MCF 10A (cell line): ENCODE results near the gene ARHGAP4. TPM values are rescaled to one million over a fixed set of nuclear protein-coding genes. Genes with fewer than 3 reads are reported as not detected.

Source experiments
- BruUV-seq: library from RNA; stranded (reverse); fragments of 400-500 nt; replicated peaks from 2 replicates; lab custom pipeline; 2021; lab: Mats Ljungman, UMichigan
- CTCF ChIA-PET: fragments of 300-600 bp; sonication (Branson Sonifier 250); formaldehyde crosslinking; extraction: SDS; loops from one replicate; lab custom pipeline; 2021; ENCODE audit warnings: antibody characterized with exemption, inconsistent platforms; lab: Yijun Ruan, JAX
- POLR2A ChIA-PET: fragments of 300-600, 350-650 bp; sonication (Branson Sonifier 250); formaldehyde crosslinking; extraction: SDS; loops from one replicate; lab custom pipeline; 2020; ENCODE audit warnings: antibody characterized with exemption, inconsistent platforms; lab: Yijun Ruan, JAX
- DNase-seq: peaks from one replicate; pipeline ENCODE4 v3.0.0-alpha.2; 2018; ENCODE audit not compliant: unreplicated experiment
- H3K27ac Mint-ChIP-seq: one replicate; pipeline ENCODE4 v1.8.0; 2022; ENCODE audit warnings: mild to moderate bottlenecking, low read depth, mixed read lengths; ENCODE audit not compliant: unreplicated experiment
- H3K27me3 Mint-ChIP-seq: one replicate; pipeline ENCODE4 v1.8.0; 2022; ENCODE audit warnings: mixed read lengths; ENCODE audit not compliant: insufficient read depth, unreplicated experiment
- H3K36me3 Mint-ChIP-seq: one replicate; pipeline ENCODE4 v1.8.0; 2022; ENCODE audit warnings: mild to moderate bottlenecking, moderate library complexity, mixed read lengths; ENCODE audit not compliant: insufficient read depth, unreplicated experiment
- H3K4me1 Mint-ChIP-seq: one replicate; pipeline ENCODE4 v1.8.0; 2022; ENCODE audit warnings: mixed read lengths; ENCODE audit not compliant: insufficient read depth, unreplicated experiment
- H3K4me3 Mint-ChIP-seq: one replicate; pipeline ENCODE4 v1.8.0; 2022; ENCODE audit warnings: mild to moderate bottlenecking, moderate library complexity, mixed read lengths; ENCODE audit not compliant: unreplicated experiment
- H3K9me3 Mint-ChIP-seq: one replicate; pipeline ENCODE4 v1.8.0; 2022; ENCODE audit warnings: mixed read lengths; ENCODE audit not compliant: unreplicated experiment
- CTCF ChIP-seq: fragments of 200-600 bp; IDR thresholded peaks from one replicate; pipeline ENCODE4 v1.8.0; 2022; ENCODE audit warnings: antibody characterized with exemption, mild to moderate bottlenecking; ENCODE audit not compliant: unreplicated experiment
- intact Hi-C: fragments of 100-400 bp; cut with micrococcal nuclease; formaldehyde crosslinking; loops from 2 replicates; pipeline ENCODE4 v1.14.1; 2022
- total RNA-seq: library from RNA; stranded (reverse); gene quantifications from 2 replicates; pipeline ENCODE4 v1.2.3, GENCODE V29; 2022

ARHGAP4 gene
- total RNA-seq, 1 experiment from 2014 or later, result 2.3 TPM

DNA sequence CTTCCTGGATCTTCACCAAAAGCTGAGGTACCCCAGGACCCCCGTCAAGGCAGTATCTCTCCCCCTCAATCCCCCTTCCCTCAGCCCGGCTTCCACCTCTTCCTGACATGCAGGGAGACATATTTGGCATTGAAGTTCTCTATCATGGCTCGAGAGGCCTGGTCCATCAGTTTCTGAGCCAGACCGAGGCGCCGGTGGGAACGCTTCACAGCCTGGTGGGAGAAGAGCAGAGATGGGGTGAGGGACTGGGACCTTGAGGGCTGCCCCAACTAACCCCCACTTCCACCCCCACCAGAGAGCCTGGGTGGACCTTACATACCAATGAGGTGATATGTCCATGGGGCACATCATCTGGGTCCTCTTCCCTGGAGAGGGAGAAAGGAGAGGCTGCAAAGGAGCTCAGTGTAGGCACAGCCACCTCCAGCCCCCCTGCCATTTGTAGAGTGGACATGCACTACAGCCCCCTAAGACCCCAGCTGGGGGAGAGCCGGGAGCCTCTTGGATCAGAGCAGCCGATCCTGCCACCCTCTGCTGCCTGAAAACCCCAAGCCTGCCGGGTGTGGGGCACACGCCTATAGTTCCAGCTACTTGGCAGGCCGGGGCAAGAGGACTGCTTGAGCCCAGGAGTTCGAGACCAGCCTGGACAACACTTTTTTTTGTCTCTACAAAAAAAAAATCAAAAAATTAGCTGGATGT, 6.3 kb upstream of the ARHGAP4 start:
- Mint-ChIP-seq H3K27me3 (peaks cover 11% of the 10 kb centered on the region), H3K4me1 (no peaks in the 10 kb centered on the region), H3K36me3 (peaks cover 10% of the 10 kb centered on the region), H3K27ac (no peak overlapping the region), H3K9me3 (no peaks in the 10 kb centered on the region), H3K4me3 (no peak overlapping the region)
- BruUV-seq, result no TSS peak
- POLR2A ChIA-PET, result no interaction called here
- intact Hi-C loops, result no loop called here
- DNase-seq, result no peak
- TF ChIP-seq CTCF, result no peak
- CTCF ChIA-PET, result interaction anchor here (0.6 to 3.9 kb wide), 5 partner anchors 9 to 708 kb away, joined by 3 to 17 read pairs (median 5); no protein-coding TSS in a partner anchor

DNA sequence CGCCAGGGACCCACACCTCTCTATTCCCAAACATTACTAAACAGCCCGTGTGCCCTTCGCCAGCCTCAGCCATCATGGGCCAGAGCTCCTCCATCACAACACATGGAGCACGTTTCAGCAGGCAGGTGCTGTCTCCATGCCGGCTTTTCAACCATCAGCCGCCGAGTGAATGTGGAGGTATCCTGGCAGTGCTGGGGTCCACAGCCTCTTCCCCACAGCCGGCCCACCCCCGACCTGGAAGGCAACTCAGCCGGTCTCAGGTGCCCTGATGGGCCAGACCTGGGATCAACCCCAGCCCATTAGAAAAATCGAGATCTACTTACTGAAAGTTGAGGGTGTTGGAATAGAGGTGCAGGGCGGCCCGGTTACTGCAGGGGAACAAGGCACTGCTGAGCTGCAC, 5.7 kb upstream of the ARHGAP4 start:
- Mint-ChIP-seq H3K36me3 (peaks cover 10% of the 10 kb centered on the region), H3K4me1 (no peaks in the 10 kb centered on the region), H3K4me3 (no peak overlapping the region), H3K27ac (no peak overlapping the region), H3K9me3 (no peaks in the 10 kb centered on the region), H3K27me3 (peaks cover 7% of the 10 kb centered on the region)
- no peak for DNase-seq
- ChIA-PET CTCF (interaction anchor here (2.2 to 3.9 kb wide), 2 partner anchors 9 to 15 kb away, joined by 10 to 17 read pairs; no protein-coding TSS in a partner anchor), POLR2A (no interaction called here)
- intact Hi-C loops, result no loop called here
- BruUV-seq, result no TSS peak
- TF ChIP-seq CTCF, result no peak

DNA sequence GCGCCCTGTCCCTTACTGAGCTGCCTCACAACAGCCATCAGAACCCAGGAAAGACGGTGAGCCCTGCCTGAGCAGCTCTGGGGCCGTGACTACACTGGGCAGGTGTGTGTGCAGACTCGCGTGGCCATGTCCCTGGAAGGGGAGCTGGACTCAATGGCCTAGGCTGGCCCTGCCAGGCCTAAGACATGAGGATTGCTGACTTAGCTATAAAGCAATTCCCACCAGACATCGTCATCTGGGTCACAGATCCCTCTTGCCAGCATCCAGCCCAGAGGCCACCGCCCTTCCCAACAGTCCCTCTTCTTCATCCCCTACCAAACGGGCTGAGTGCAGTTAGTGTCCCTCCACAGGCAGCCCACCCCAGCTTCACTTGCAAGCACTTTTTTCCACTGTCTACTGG, 5.1 kb upstream of the ARHGAP4 start:
- Mint-ChIP-seq H3K36me3 (peaks cover 10% of the 10 kb centered on the region), H3K4me1 (no peaks in the 10 kb centered on the region), H3K9me3 (no peaks in the 10 kb centered on the region), H3K27me3 (peaks cover under 1% of the 10 kb centered on the region), H3K4me3 (no peak overlapping the region), H3K27ac (no peak overlapping the region)
- intact Hi-C loops, result no loop called here
- no TSS peak for BruUV-seq
- DNase-seq, result no peak
- CTCF ChIA-PET, result interaction anchor here (2.2 to 3.9 kb wide), 2 partner anchors 8 to 16 kb away, joined by 10 to 17 read pairs; no protein-coding TSS in a partner anchor
- TF ChIP-seq CTCF, result no peak
- POLR2A ChIA-PET, result no interaction called here

- no peak for DNase-seq
- CTCF ChIA-PET, result interaction anchor here (0.5 to 2.2 kb wide), 5 partner anchors 17 to 164 kb away, joined by 3 to 10 read pairs (median 3); no protein-coding TSS in a partner anchor
- no TSS peak for BruUV-seq
- POLR2A ChIA-PET, result interaction anchor here (0.7 kb wide), 1 partner anchor 17 kb away, joined by 4 read pairs; no protein-coding TSS in a partner anchor
- Mint-ChIP-seq H3K4me1 (no peaks in the 10 kb centered on the region), H3K9me3 (no peaks in the 10 kb centered on the region), H3K27me3 (no peaks in the 10 kb centered on the region), H3K4me3 (no peak overlapping the region), H3K36me3 (peaks cover 10% of the 10 kb centered on the region), H3K27ac (no peak overlapping the region)
- intact Hi-C loops, result no loop called here
- no peak for TF ChIP-seq CTCF
Observed at GRCh38 chrX:153930011-153930910, 4.2 kb upstream of the ARHGAP4 start.
